Peyer's patch (tissue), 4 donors: ENCODE measurements around the gene DHTKD1.

Experiments used
- POLR2A ChIP-seq, 2 donors: fragments of 450-650 bp; IDR thresholded peaks; one replicate each; pipeline ENCODE4 v1.5.1; 2017; ENCODE audit warnings: antibody characterized with exemption in 2 of 2, mild to moderate bottlenecking in 2 of 2, moderate library complexity in 2 of 2
- TF ChIP-seq, protein P1 (sequence below), 6 experiments: fragments of 450-650 bp in 4 of 6; fragments of 200-600 bp in 2 of 6; sonication (generic) in 1 of 6; IDR thresholded peaks; one replicate each; pipeline ENCODE4 v1.5.1; 2017 to 2019; ENCODE audit warnings: antibody characterized with exemption in 6 of 6, mild to moderate bottlenecking in 3 of 6, moderate library complexity in 1 of 6

DNA sequence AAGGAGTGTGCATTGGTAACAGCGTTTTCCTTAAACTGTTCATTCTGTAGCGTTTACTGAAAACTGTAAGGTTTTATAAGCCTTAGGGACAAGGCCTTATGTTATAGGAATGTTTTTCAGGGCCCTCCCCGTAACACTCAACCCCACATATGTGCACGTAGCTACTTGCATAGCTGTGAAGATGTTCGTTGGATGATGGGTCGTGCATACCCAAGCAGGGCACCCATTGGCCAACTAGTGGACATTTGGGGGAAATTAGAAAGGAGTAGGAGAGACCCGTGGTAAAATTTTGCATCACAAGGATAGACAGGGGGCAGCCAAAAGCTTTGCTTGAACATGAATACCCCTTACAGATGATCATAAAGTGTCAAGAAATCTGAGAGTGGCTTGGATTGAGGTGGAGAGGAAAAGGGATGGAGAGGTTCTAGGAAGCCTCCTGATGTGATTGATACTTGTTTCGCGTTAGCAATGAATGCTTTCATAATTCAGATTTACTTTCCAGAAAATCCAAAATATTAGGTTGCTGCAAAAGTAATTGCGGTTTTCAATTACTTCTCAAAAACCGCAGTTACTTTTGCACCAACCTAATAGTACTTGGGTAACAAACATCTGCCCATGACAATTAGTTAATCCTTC lies 61.6 kb downstream of the DHTKD1 start:
- TF ChIP-seq, protein P1, sequence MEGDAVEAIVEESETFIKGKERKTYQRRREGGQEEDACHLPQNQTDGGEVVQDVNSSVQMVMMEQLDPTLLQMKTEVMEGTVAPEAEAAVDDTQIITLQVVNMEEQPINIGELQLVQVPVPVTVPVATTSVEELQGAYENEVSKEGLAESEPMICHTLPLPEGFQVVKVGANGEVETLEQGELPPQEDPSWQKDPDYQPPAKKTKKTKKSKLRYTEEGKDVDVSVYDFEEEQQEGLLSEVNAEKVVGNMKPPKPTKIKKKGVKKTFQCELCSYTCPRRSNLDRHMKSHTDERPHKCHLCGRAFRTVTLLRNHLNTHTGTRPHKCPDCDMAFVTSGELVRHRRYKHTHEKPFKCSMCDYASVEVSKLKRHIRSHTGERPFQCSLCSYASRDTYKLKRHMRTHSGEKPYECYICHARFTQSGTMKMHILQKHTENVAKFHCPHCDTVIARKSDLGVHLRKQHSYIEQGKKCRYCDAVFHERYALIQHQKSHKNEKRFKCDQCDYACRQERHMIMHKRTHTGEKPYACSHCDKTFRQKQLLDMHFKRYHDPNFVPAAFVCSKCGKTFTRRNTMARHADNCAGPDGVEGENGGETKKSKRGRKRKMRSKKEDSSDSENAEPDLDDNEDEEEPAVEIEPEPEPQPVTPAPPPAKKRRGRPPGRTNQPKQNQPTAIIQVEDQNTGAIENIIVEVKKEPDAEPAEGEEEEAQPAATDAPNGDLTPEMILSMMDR (IDR thresholded peaks at IDR 0.05), result peak in 5 of 6 experiments; percentile 21 to 38 (median 27)
- TF ChIP-seq POLR2A (IDR thresholded peaks at IDR 0.05), result no peak
